ENCODE measurements around the gene CAT.

DNA sequence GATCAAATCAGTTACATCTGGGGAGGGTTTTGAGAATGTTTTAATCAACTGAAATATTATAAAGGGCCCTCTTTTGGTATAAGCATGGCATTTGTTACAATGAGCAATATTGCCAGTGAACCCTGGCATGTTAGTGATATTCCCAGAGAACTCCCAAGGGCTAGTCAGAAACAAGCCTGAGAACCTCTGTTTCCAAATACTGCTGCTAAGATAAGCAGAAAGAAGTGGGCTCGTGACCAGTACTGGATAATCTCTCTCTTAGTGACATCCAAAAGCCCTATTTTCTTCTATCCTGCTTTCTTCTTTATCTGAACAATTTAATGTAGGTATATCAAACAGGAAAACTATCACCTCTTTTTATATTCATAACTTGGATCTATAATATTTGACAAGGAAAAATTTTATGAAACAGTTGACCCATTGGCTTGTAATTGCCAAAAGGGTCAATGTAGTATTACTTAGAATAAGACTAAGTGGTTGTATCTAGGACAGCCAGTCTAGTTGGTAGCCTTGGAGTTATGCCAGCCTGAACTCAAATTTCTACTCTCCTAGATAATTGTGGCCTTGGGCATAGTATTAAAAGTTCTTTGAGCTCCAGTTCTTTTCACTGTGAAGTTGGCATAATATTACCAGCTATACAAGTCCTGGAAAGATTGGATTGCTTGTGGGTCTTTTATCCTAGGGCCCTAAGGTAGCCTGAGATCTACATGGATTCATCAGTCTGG is 15.7 kb downstream of the CAT start:
- TF ChIP-seq POLR2A (IDR thresholded peaks at IDR 0.05; ENCODE audit: low read length) (no peak), GATA1 (IDR thresholded peaks at IDR 0.05; ENCODE audit: low read depth, low read length) (no peak)

Measured in erythroblast (primary cell).